Liver (tissue), 9 donors: ENCODE measurements around the gene CCDC134. TPM values are rescaled to one million over a fixed set of nuclear protein-coding genes. Genes with fewer than 3 reads are reported as not detected.

ENCODE experiments used
- DNase-seq: peaks from one replicate; pipeline ENCODE4 v3.0.0-alpha.2; 2017; ENCODE audit warnings: low spot score
- H3K27ac ChIP-seq, 2 donors: one replicate each; pipeline ENCODE4 v1.7.0; 2013; ENCODE audit warnings: inconsistent platforms in 2 of 2, low read length in 2 of 2, control low read depth in 1 of 2, low read depth in 1 of 2, mild to moderate bottlenecking in 1 of 2
- H3K27me3 ChIP-seq, 4 donors: one replicate each; pipeline versions ENCODE4 v1.6.1 to v1.7.0; 2013; ENCODE audit warnings: low read length in 3 of 4, inconsistent platforms in 1 of 4, mild to moderate bottlenecking in 1 of 4, moderate library complexity in 1 of 4; ENCODE audit not compliant: control insufficient read depth in 4 of 4, insufficient read depth in 4 of 4
- H3K36me3 ChIP-seq, 4 donors: one replicate each; pipeline versions ENCODE4 v1.6.1 to v1.7.0; 2013; ENCODE audit warnings: low read length in 3 of 4, mild to moderate bottlenecking in 3 of 4, low read depth in 1 of 4, moderate library complexity in 1 of 4; ENCODE audit not compliant: control insufficient read depth in 4 of 4, insufficient read depth in 3 of 4
- H3K4me1 ChIP-seq, 4 donors: one replicate each; pipeline versions ENCODE4 v1.6.1 to v1.7.0; 2013; ENCODE audit warnings: low read length in 3 of 4, mild to moderate bottlenecking in 3 of 4, moderate library complexity in 1 of 4; ENCODE audit not compliant: control insufficient read depth in 4 of 4, insufficient read depth in 4 of 4
- H3K4me3 ChIP-seq, 3 donors: one replicate each; pipeline versions ENCODE4 v1.6.1 to v1.7.0; 2013; ENCODE audit warnings: low read length in 3 of 3, control low read depth in 1 of 3, low read depth in 1 of 3, mild to moderate bottlenecking in 1 of 3
- H3K9ac ChIP-seq, 2 donors: one replicate each; pipeline ENCODE4 v1.7.0; 2013; ENCODE audit warnings: low read length in 2 of 2, mild to moderate bottlenecking in 2 of 2, moderate library complexity in 2 of 2, control low read depth in 1 of 2, low read depth in 1 of 2
- H3K9me3 ChIP-seq, 4 donors: one replicate each; pipeline versions ENCODE4 v1.6.1 to v1.7.0; 2013; ENCODE audit warnings: low read length in 3 of 4; ENCODE audit not compliant: control insufficient read depth in 4 of 4
- CTCF ChIP-seq: fragments of 150-350 bp; IDR thresholded peaks from 2 replicates; pipeline ENCODE4 v1.5.1; 2017; ENCODE audit warnings: improper control_type of control experiment, low read depth, low read length; ENCODE audit not compliant: missing input control
- EGR1 ChIP-seq, 2 donors: IDR thresholded peaks; 2 replicates each; pipeline ENCODE4 v1.6.1; 2016 to 2018; ENCODE audit warnings: antibody characterized with exemption in 2 of 2, low read depth in 2 of 2
- FOXA2 ChIP-seq: IDR thresholded peaks from 2 replicates; pipeline ENCODE4 v1.6.1; 2016; ENCODE audit warnings: antibody characterized with exemption
- HNF4A ChIP-seq, 2 donors: conservative IDR thresholded peaks; 2 replicates each; pipeline ENCODE4 v1.6.1; 2016; ENCODE audit warnings: antibody characterized with exemption in 2 of 2, mild to moderate bottlenecking in 2 of 2
- HNF4G ChIP-seq: IDR thresholded peaks from 2 replicates; pipeline ENCODE4 v1.6.1; 2016; ENCODE audit warnings: antibody characterized with exemption
- NR2F2 ChIP-seq: IDR thresholded peaks from 2 replicates; pipeline ENCODE4 v1.6.1; 2016; ENCODE audit warnings: antibody characterized with exemption
- RAD21 ChIP-seq, 2 donors: IDR thresholded peaks; 2 replicates each; pipeline ENCODE4 v1.6.1; 2016; ENCODE audit warnings: antibody characterized with exemption in 2 of 2, mild to moderate bottlenecking in 2 of 2
- REST ChIP-seq: IDR thresholded peaks from 2 replicates; pipeline ENCODE4 v1.6.1; 2016; ENCODE audit warnings: antibody characterized with exemption, mild to moderate bottlenecking
- YY1 ChIP-seq: IDR thresholded peaks from 2 replicates; pipeline ENCODE4 v1.6.1; 2016; ENCODE audit warnings: antibody characterized with exemption, mild to moderate bottlenecking
- WGBS: extraction: QIAGEN DNeasy Blood & Tissue Kit; methylation state at CpG from one replicate; pipeline ENCODE4 v1.1.7; 2013; 5-methylcytosine and 5-hydroxymethylcytosine counted together
- polyA plus RNA-seq, 2 donors: library from polyadenylated mRNA; stranded (reverse) in 1 of 2; unstranded in 1 of 2; fragments of 200-250 nt in 1 of 2; fragments of >200 nt in 1 of 2; fragmentation: Nextera tagmentation in 1 of 2; extraction: Ambion mirVana in 1 of 2; gene quantifications; one replicate each; pipeline versions ENCODE4 v1.2.1 to v1.2.3, GENCODE V29; 2013 to 2015
- total RNA-seq, 2 donors: library from RNA; depleted of rRNA; stranded (reverse); fragments of >200 nt; gene quantifications; one replicate each; pipeline ENCODE4 v1.2.3, GENCODE V29; 2014
- donor health status: healthy.
- donor health status: healthy.
- donor health status: healthy.
- donor health status: healthy.
- donor health status: healthy.

CCDC134 gene
- total and polyA plus RNA-seq, 4 donors, result 2.0 to 13.2 (median 6.4) TPM

DNA sequence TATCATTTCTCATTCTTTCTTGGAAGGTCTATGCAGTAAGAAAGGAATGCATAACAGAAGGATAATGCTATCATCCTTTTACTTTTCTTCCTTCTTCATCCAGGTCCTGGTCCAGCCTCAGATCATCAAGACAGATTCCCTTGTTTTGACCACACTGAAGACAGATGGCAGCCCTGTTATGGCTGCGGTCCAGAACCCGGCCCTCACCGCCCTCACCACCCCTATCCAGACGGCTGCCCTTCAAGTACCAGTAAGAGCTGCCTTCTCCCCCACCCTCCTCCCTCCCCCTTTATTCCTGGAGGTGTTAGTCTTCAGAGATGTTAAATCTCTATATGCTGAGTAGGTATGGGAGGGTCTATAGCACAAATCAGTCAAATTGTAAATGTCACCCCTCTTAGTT lies 70.3 kb downstream of the CCDC134 start:
- Histone ChIP-seq H3K36me3 (peaks cover 17 to 67% (median 56%) of the 10 kb centered on the region in 4 donors), H3K9me3 (no peaks in the 10 kb centered on the region), H3K9ac (no peak overlapping the region), H3K4me1 (peaks cover 0 to 5% (median 0%) of the 10 kb centered on the region in 4 donors), H3K27ac (no peak overlapping the region), H3K4me3 (no peak overlapping the region), H3K27me3 (no peaks in the 10 kb centered on the region)
- no peak for DNase-seq
- 93% methylated on average over 4 of the region's 4 CpGs for WGBS
- TF ChIP-seq EGR1 (IDR thresholded peaks at IDR 0.05; ENCODE audit: low read depth in 2 of 2) (no peak), FOXA2 (no peak), YY1 (no peak), RAD21 (IDR thresholded peaks at IDR 0.05) (no peak)

GRCh38 chr22:41873391-41873790 lies 72.9 kb downstream of the CCDC134 start:
- no peaks in the 10 kb centered on the region for H3K27me3 ChIP-seq
- peaks cover 15 to 73% (median 52%) of the 10 kb centered on the region in 4 donors for H3K36me3 ChIP-seq
- no peak for TF ChIP-seq RAD21 (IDR thresholded peaks at IDR 0.05)
- H3K27ac ChIP-seq, result no peak overlapping the region
- H3K4me1 ChIP-seq, result peaks cover 0 to 5% (median 0%) of the 10 kb centered on the region in 4 donors
- WGBS, result 71% methylated on average over 5 of the region's 5 CpGs
- no peak overlapping the region for H3K4me3 ChIP-seq
- no peak overlapping the region for H3K9ac ChIP-seq
- DNase-seq, result no peak
- no peaks in the 10 kb centered on the region for H3K9me3 ChIP-seq

GRCh38 chr22:41874090-41874489 lies 73.6 kb downstream of the CCDC134 start:
- no peak overlapping the region for H3K27ac ChIP-seq
- no peaks in the 10 kb centered on the region for H3K27me3 ChIP-seq
- TF ChIP-seq HNF4A (conservative IDR thresholded peaks at IDR 0.05), result no peak
- no peak for TF ChIP-seq HNF4G
- no peak for TF ChIP-seq NR2F2
- TF ChIP-seq CTCF, result no peak
- TF ChIP-seq REST, result no peak
- no peak for TF ChIP-seq RAD21 (IDR thresholded peaks at IDR 0.05)
- no peak overlapping the region for H3K4me3 ChIP-seq
- H3K36me3 ChIP-seq, result peaks cover 12 to 74% (median 49%) of the 10 kb centered on the region in 4 donors
- H3K9ac ChIP-seq, result no peak overlapping the region
- peaks cover 0 to 5% (median 0%) of the 10 kb centered on the region in 4 donors for H3K4me1 ChIP-seq
- H3K9me3 ChIP-seq, result no peaks in the 10 kb centered on the region
- 93% methylated on average over 2 of the region's 2 CpGs for WGBS
- no peak for DNase-seq
